Subcutaneous adipose tissue (tissue), 4 donors: Measurements from ENCODE around the gene ARID1B. TPM values are rescaled to one million over a fixed set of nuclear protein-coding genes. Genes with fewer than 3 reads are reported as not detected.

Source experiments
- total RNA-seq, 4 donors: library from RNA; depleted of rRNA; stranded (reverse); fragments of >200 nt; gene quantifications; one replicate each; pipeline ENCODE4 v1.1.0, GENCODE V29; 2016
- TF ChIP-seq, protein P1 (sequence below): fragments of 450-650 bp; IDR thresholded peaks from one replicate; pipeline ENCODE4 v1.5.1; 2016; ENCODE audit warnings: low read depth, mild to moderate bottlenecking, control low read depth, antibody characterized with exemption, moderate library complexity

ARID1B gene
- total RNA-seq, 4 donors from 2014 or later = 93.8 to 137 (median 104) TPM

DNA sequence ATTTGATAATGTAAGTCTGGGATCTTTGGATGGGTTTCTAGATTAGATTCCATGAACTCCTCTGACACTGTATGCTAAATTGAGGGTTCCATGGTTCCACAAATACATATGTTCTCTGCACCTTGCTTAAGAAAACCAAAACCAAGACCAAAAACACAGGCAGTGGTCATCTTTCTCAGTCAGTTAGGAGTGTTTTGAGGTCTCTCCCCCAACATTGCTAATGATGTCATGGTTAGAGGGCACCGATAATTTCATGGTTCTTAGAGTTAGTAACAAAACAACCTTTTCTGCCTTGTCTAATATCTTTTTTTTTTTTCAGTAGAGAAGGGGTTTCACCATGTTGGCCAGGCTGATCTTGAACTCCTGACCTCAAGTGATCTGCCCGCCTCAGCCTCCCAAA is 44.5 kb downstream of the ARID1B start:
- TF ChIP-seq, protein P1, sequence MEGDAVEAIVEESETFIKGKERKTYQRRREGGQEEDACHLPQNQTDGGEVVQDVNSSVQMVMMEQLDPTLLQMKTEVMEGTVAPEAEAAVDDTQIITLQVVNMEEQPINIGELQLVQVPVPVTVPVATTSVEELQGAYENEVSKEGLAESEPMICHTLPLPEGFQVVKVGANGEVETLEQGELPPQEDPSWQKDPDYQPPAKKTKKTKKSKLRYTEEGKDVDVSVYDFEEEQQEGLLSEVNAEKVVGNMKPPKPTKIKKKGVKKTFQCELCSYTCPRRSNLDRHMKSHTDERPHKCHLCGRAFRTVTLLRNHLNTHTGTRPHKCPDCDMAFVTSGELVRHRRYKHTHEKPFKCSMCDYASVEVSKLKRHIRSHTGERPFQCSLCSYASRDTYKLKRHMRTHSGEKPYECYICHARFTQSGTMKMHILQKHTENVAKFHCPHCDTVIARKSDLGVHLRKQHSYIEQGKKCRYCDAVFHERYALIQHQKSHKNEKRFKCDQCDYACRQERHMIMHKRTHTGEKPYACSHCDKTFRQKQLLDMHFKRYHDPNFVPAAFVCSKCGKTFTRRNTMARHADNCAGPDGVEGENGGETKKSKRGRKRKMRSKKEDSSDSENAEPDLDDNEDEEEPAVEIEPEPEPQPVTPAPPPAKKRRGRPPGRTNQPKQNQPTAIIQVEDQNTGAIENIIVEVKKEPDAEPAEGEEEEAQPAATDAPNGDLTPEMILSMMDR = no peak

DNA sequence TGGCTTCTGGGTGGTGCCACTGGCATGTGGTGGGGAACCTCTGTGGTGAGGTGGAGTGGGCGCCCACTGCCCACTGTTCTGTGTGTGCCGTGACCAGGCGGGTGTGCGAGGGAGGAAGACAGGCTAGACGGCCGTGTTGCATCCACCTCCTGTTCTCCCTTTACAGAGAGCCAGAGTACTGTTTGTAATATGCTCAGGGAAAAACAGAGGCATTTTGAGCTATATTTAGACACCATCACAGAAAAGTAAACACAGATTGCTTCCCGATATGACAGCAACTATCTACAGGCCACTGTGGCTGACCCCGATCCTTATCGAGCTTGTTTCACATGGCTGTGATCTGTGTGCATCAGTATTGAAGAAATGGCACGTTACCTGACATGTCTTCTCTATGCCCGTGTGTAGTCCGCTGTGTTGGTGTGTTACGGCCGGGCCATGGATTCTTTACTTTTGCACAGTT is 45.6 kb downstream of the ARID1B start:
- TF ChIP-seq, protein P1 = no peak

DNA sequence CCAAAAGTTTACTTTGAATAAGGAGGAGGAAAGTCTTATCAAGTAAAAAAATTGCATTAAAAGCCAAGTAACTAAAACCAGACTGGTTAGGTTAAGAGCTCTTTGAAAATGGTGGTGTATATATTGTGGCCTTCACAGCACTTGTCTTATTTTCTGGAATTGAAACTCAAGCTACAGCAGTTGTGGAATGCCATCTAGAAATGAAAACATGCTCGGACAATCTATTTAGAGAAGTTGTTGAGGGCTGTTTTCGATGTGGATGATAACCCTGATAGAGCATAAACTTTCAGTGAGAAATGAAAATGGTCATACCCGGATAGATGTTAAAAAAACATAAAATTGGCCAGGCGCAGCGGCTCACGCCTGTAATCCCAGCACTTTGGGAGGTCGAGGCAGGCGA is 47.0 kb downstream of the ARID1B start:
- TF ChIP-seq, protein P1 = no peak

DNA sequence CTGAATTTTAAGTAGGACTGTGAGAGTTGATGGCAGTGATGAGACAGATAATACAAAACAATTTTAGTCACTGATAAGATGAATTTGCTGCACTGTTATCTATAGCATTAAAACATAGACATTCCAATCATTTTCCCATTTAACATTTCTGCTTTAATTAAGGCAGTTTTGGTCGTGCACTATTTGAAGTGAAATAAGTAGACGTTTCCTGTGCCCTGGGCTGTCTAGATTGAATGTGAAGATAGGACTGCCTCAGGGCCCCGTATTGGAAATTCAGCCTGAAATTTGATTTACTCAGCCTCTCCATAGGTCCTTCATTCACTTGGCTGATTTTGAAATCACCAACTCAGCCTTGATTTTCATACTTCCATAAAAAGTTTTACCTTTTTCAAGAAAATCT is 48.3 kb downstream of the ARID1B start:
- TF ChIP-seq, protein P1 = no peak

DNA sequence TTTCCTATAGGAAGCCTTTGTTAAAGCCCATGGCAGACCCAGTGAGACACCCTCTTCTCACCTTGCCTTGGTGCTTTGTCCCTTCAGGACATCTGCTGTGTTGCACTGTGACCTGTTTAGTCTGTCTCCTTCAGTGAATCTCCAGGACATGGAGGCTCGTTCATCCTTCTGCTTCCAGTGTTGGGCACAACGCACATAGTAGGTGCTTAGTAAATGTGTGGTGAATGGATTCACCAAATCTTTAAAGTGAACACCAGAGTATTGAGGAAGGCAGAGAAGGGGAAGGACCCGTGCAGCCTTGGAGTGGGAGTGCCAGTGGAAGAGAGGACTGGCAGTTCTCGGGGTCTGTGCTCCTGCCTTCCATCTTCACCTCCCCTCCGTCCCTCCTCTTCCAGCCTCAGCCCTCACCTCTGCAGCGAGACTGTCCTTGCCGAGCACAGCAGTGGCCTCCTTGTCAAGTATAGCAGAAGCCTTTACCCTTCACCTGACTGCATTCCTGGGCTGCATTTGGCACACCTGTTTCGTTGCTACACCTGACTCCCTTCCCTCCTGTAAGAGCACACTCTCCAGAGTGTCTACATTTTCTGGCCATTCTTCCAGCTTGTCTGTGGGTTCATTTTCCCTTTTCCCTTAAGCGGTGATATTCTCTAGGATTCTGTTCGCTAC is 49.2 kb downstream of the ARID1B start:
- TF ChIP-seq, protein P1 = no peak

DNA sequence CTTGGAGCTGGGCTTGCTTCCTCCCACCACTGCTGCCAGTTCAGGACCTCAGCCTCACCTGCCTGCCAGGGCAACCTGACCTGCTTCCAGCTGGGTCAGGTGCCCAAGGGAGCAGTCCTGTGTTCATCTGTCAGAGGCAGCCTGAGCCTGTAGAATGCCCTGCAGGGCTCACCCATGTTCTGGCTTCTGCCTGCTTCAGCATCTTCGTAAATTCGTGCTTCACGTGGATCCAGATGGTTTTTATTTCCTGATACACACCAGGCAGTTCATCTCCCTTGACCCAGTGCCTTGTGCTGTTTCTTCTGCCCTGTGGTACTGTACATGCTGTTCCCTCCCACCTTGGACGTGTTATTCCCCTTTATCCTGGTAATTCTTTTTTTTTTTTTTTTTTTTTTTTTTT is 50.2 kb downstream of the ARID1B start:
- TF ChIP-seq, protein P1 = no peak

DNA sequence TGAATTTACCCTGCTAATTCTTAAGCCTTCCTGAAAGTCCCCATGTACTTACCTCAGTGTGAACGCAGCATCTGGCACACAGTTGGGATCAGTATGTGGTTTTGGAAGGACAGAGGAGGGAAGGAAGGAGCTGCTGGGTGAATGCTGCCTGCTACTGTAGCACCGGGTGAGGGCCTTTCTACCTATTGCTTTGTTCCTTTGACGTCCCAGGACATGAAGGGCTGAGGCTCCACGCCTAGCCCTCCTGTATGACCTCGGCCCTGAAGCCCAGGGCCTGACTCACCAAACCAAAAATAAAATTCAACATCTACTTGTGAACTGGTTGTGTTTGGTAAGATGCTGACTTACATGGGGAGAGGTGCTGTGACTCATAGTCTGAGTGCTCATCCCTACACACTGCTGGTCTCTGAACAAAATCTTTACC is 51.1 kb downstream of the ARID1B start:
- TF ChIP-seq, protein P1 = no peak
